T-helper 2 cell treated with Interferon-gamma antibody and Interleukin-4, amounts not matched to agents 5 μg/mL and 100 μg/mL, for 36 hours (primary cell): ENCODE measurements around the gene ABL2.
"Not testable (repeated sequence)": the region's sequence is repeated elsewhere in the genome, so short reads cannot be mapped to it uniquely, and the experiment has no call there.

Experiments
- DNase-seq: peaks from one replicate; pipeline ENCODE4 v3.0.0; 2021; ENCODE audit warnings: low spot score
- H3K27ac Mint-ChIP-seq: one replicate; pipeline ENCODE4 v1.8.0; 2021; ENCODE audit warnings: mild to moderate bottlenecking, mixed read lengths
- H3K27me3 Mint-ChIP-seq: one replicate; pipeline ENCODE4 v1.8.0; 2021; ENCODE audit warnings: low read depth, mixed read lengths
- H3K36me3 Mint-ChIP-seq: one replicate; pipeline ENCODE4 v1.8.0; 2021; ENCODE audit warnings: low read depth, mixed read lengths
- H3K4me1 Mint-ChIP-seq: one replicate; pipeline ENCODE4 v1.8.0; 2021; ENCODE audit warnings: low read depth, mixed read lengths
- H3K4me3 Mint-ChIP-seq: one replicate; pipeline ENCODE4 v1.8.0; 2022; ENCODE audit warnings: mild to moderate bottlenecking, moderate library complexity, mixed read lengths
- H3K9me3 Mint-ChIP-seq: one replicate; pipeline ENCODE4 v1.8.0; 2021; ENCODE audit warnings: mixed read lengths

Gene ABL2

GRCh38 chr1:179234863-179235262 is 5.4 kb upstream of the ABL2 start:
- Mint-ChIP-seq H3K4me1 (peaks cover 5% of the 10 kb centered on the region), H3K27ac (no peak overlapping the region), H3K36me3 (no peaks in the 10 kb centered on the region), H3K9me3 (no peaks in the 10 kb centered on the region), H3K27me3 (peaks cover 14% of the 10 kb centered on the region), H3K4me3 (no peak overlapping the region)
- no peak for DNase-seq

GRCh38 chr1:179231923-179232322 is 2.4 kb upstream of the ABL2 start:
- Mint-ChIP-seq H3K4me1 (peaks cover 19% of the 10 kb centered on the region), H3K27ac (no peak overlapping the region), H3K9me3 (no peaks in the 10 kb centered on the region), H3K36me3 (peaks cover 2% of the 10 kb centered on the region), H3K4me3 (no peak overlapping the region), H3K27me3 (peaks cover 14% of the 10 kb centered on the region)
- DNase-seq = no peak

- Mint-ChIP-seq H3K9me3 (no peaks in the 10 kb centered on the region), H3K27ac (no peak overlapping the region), H3K36me3 (peaks cover 2% of the 10 kb centered on the region), H3K4me3 (peak overlapping the region; percentile 93), H3K27me3 (peaks cover 9% of the 10 kb centered on the region), H3K4me1 (peaks cover 21% of the 10 kb centered on the region)
- no peak for DNase-seq
These were observed 1.2 kb upstream of the ABL2 start for GRCh38 chr1:179230721-179231120.

GRCh38 chr1:179230251-179230650 is 774 bp upstream of the ABL2 start:
- H3K36me3 Mint-ChIP-seq = peaks cover 2% of the 10 kb centered on the region
- H3K4me3 Mint-ChIP-seq = peak overlapping the region; percentile 93
- no peaks in the 10 kb centered on the region for H3K9me3 Mint-ChIP-seq
- H3K27ac Mint-ChIP-seq = no peak overlapping the region
- H3K4me1 Mint-ChIP-seq = peaks cover 21% of the 10 kb centered on the region
- H3K27me3 Mint-ChIP-seq = peaks cover 9% of the 10 kb centered on the region
- DNase-seq = no peak

- H3K4me1 Mint-ChIP-seq = peaks cover 21% of the 10 kb centered on the region
- peak overlapping the region; percentile 67 for H3K27ac Mint-ChIP-seq
- peaks cover 2% of the 10 kb centered on the region for H3K36me3 Mint-ChIP-seq
- H3K27me3 Mint-ChIP-seq = peaks cover 9% of the 10 kb centered on the region
- DNase-seq = peak; percentile 41
- H3K9me3 Mint-ChIP-seq = no peaks in the 10 kb centered on the region
- peak overlapping the region; percentile 93 for H3K4me3 Mint-ChIP-seq
These were observed 679 bp downstream of the ABL2 start for GRCh38 chr1:179228783-179229213.

- no peak for DNase-seq
- peaks cover 4% of the 10 kb centered on the region for H3K36me3 Mint-ChIP-seq
- peaks cover 21% of the 10 kb centered on the region for H3K4me1 Mint-ChIP-seq
- H3K27ac Mint-ChIP-seq = no peak overlapping the region
- H3K27me3 Mint-ChIP-seq = peaks cover 9% of the 10 kb centered on the region
- no peak overlapping the region for H3K4me3 Mint-ChIP-seq
- no peaks in the 10 kb centered on the region for H3K9me3 Mint-ChIP-seq
These were observed 2.7 kb downstream of the ABL2 start for GRCh38 chr1:179226738-179227137.

- not testable (repeated sequence) for H3K4me3 Mint-ChIP-seq, H3K36me3 Mint-ChIP-seq, H3K27ac Mint-ChIP-seq, H3K27me3 Mint-ChIP-seq, DNase-seq, H3K9me3 Mint-ChIP-seq
- H3K4me1 Mint-ChIP-seq = peaks cover 14% of the 10 kb centered on the region
These were observed 5.0 kb downstream of the ABL2 start for GRCh38 chr1:179224466-179224865.

GRCh38 chr1:179221121-179221520 is 8.4 kb downstream of the ABL2 start:
- not testable (repeated sequence) for H3K36me3 Mint-ChIP-seq, H3K4me1 Mint-ChIP-seq, H3K27ac Mint-ChIP-seq, DNase-seq, H3K9me3 Mint-ChIP-seq, H3K4me3 Mint-ChIP-seq, H3K27me3 Mint-ChIP-seq

GRCh38 chr1:179217943-179218507 is 11.5 kb downstream of the ABL2 start:
- no peaks in the 10 kb centered on the region for H3K9me3 Mint-ChIP-seq
- DNase-seq = no peak
- no peaks in the 10 kb centered on the region for H3K36me3 Mint-ChIP-seq
- H3K27ac Mint-ChIP-seq = peak overlapping the region; percentile 20
- H3K4me3 Mint-ChIP-seq = no peak overlapping the region
- H3K4me1 Mint-ChIP-seq = peaks cover 4% of the 10 kb centered on the region
- no peaks in the 10 kb centered on the region for H3K27me3 Mint-ChIP-seq

- H3K9me3 Mint-ChIP-seq, H3K4me1 Mint-ChIP-seq, H3K4me3 Mint-ChIP-seq, H3K36me3 Mint-ChIP-seq, H3K27me3 Mint-ChIP-seq, H3K27ac Mint-ChIP-seq, DNase-seq: not testable (repeated sequence)
These were observed 16.2 kb downstream of the ABL2 start for GRCh38 chr1:179213317-179213716.

GRCh38 chr1:179208681-179209477 is 20.6 kb downstream of the ABL2 start:
- Mint-ChIP-seq H3K36me3 (no peaks in the 10 kb centered on the region), H3K27ac (no peak overlapping the region), H3K4me1 (peaks cover 3% of the 10 kb centered on the region), H3K27me3 (no peaks in the 10 kb centered on the region), H3K4me3 (no peak overlapping the region), H3K9me3 (peaks cover 4% of the 10 kb centered on the region)
- DNase-seq = no peak

GRCh38 chr1:179206812-179207211 is 22.7 kb downstream of the ABL2 start:
- Mint-ChIP-seq H3K9me3 (peaks cover 2% of the 10 kb centered on the region), H3K36me3 (no peaks in the 10 kb centered on the region), H3K4me1 (peaks cover 3% of the 10 kb centered on the region)

GRCh38 chr1:179205284-179205683 is 24.2 kb downstream of the ABL2 start:
- no peak for DNase-seq
- Mint-ChIP-seq H3K4me3 (no peak overlapping the region), H3K9me3 (no peaks in the 10 kb centered on the region), H3K27ac (no peak overlapping the region), H3K27me3 (no peaks in the 10 kb centered on the region), H3K36me3 (no peaks in the 10 kb centered on the region), H3K4me1 (peaks cover 8% of the 10 kb centered on the region)

More at GRCh38 chr1:179206812-179207211, 22.7 kb downstream of the ABL2 start:
- H3K27me3 Mint-ChIP-seq = no peaks in the 10 kb centered on the region
- H3K4me3 Mint-ChIP-seq = no peak overlapping the region
- no peak overlapping the region for H3K27ac Mint-ChIP-seq
- DNase-seq = no peak

- Mint-ChIP-seq H3K36me3 (no peaks in the 10 kb centered on the region), H3K4me3 (no peak overlapping the region), H3K27me3 (no peaks in the 10 kb centered on the region), H3K27ac (no peak overlapping the region), H3K4me1 (peaks cover 9% of the 10 kb centered on the region), H3K9me3 (no peaks in the 10 kb centered on the region)
- DNase-seq = no peak
These were observed 27.3 kb downstream of the ABL2 start for GRCh38 chr1:179202161-179202560.
